GM12891 (cell line): Measurements from ENCODE around the gene PLCB1.

ENCODE experiments used
- PAX5 ChIP-seq: IDR thresholded peaks from 2 replicates; pipeline ENCODE4 v1.6.1; 2011; ENCODE audit warnings: low read length, moderate library complexity, mild to moderate bottlenecking; ENCODE audit not compliant: insufficient read depth, severe bottlenecking
- POLR2A ChIP-seq: IDR thresholded peaks from 2 replicates; pipeline ENCODE4 v1.6.1; 2011; ENCODE audit warnings: low read depth, low read length, control low read depth
- POLR2AphosphoS5 ChIP-seq: IDR thresholded peaks from 2 replicates; pipeline ENCODE4 v1.6.1; 2011; ENCODE audit warnings: low read depth, low read length, control low read depth
- POU2F2 ChIP-seq: IDR thresholded peaks from 2 replicates; pipeline ENCODE4 v1.6.1; 2011; ENCODE audit warnings: low read depth, mild to moderate bottlenecking, control low read depth, low read length, moderate library complexity
- SPI1 ChIP-seq: IDR thresholded peaks from 2 replicates; pipeline ENCODE4 v1.6.1; 2011; ENCODE audit warnings: low read depth, low read length, control low read depth
- TAF1 ChIP-seq: IDR thresholded peaks from 2 replicates; pipeline ENCODE4 v1.6.1; 2011; ENCODE audit warnings: low read depth, low read length, control low read depth

GRCh38 chr20:8536262-8536618, 404.2 kb downstream of the PLCB1 start:
- TF ChIP-seq POLR2AphosphoS5 (no peak), POU2F2 (no peak), POLR2A (no peak), TAF1 (no peak), SPI1 (no peak), PAX5 (no peak)
